ENCODE results near the gene RASSF5. TPM values are rescaled to one million over a fixed set of nuclear protein-coding genes. Genes with fewer than 3 reads are reported as not detected.

RASSF5 gene
- total RNA-seq, 2 experiments from 2014 or later = 153 to 156 TPM

DNA sequence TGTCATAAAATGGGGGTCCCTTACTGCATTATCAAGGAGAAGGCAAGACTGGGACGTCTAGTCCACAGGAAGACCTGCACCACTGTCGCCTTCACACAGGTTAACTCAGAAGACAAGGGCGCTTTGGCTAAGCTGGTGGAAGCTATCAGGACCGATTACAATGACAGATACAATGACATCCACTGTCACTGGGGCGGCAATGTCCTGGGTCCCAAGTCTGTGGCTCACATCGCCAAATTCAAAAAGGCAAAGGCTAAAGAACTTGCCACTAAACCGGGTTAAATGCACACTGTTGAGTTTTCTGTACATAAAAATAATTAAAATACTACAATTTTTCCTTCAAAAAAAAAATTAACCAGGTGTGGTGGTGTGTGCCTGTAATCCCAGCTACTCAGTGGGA is 22.1 kb downstream of the RASSF5 start:
- ChIA-PET CTCF (no interaction called here), POLR2A (no interaction called here)
- no peaks in the 10 kb centered on the region for H3K9me3 ChIP-seq (ENCODE audit: control insufficient read depth in 1 of 2, insufficient read depth in 1 of 2, low read length in 2 of 2)

DNA sequence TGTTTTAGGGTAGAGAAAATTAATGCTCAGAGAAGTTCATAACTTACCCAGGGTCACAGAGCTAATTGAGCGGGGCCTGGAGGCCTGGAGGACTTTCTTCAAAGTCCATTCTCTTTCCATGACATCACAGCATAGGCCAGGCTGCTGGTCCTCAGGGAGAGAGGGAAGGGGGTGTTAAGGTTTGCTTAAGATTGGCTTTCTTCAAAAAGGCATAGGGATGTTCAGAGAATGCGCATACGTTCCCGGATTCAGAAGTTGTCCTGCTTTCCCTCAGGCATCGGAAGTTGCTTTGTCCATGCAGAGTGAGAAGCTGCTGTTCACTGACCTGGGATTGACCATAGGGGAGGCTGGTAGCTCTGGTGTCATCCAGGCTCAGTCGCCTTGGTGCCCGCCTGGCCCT is 25.0 kb downstream of the RASSF5 start:
- Histone ChIP-seq H3K27me3 (ENCODE audit: control insufficient read depth in 1 of 2, insufficient read depth in 2 of 2, low read length in 2 of 2) (no peaks in the 10 kb centered on the region), H3K36me3 (ENCODE audit: insufficient read depth, low read length) (no peaks in the 10 kb centered on the region), H3K4me1 (ENCODE audit: insufficient read depth, low read length) (no peaks in the 10 kb centered on the region), H3K4me3 (ENCODE audit: low read length) (no peak overlapping the region), H3K9me3 (ENCODE audit: control insufficient read depth in 1 of 2, insufficient read depth in 1 of 2, low read length in 2 of 2) (no peaks in the 10 kb centered on the region), H3K27ac (ENCODE audit: low read depth in 1 of 2, low read length in 2 of 2) (no peak overlapping the region)
- POLR2A ChIA-PET = no interaction called here
- ATAC-seq (ENCODE audit: poor library complexity) (no peak), DNase-seq (no peak)
- H3K4me3 Mint-ChIP-seq = no peak overlapping the region
- H3K9me3 Mint-ChIP-seq = no peaks in the 10 kb centered on the region
- intact Hi-C loops (cut with DNase I, micrococcal nuclease) = no loop called here
- CTCF ChIA-PET = no interaction called here
- TF ChIP-seq, protein P1, sequence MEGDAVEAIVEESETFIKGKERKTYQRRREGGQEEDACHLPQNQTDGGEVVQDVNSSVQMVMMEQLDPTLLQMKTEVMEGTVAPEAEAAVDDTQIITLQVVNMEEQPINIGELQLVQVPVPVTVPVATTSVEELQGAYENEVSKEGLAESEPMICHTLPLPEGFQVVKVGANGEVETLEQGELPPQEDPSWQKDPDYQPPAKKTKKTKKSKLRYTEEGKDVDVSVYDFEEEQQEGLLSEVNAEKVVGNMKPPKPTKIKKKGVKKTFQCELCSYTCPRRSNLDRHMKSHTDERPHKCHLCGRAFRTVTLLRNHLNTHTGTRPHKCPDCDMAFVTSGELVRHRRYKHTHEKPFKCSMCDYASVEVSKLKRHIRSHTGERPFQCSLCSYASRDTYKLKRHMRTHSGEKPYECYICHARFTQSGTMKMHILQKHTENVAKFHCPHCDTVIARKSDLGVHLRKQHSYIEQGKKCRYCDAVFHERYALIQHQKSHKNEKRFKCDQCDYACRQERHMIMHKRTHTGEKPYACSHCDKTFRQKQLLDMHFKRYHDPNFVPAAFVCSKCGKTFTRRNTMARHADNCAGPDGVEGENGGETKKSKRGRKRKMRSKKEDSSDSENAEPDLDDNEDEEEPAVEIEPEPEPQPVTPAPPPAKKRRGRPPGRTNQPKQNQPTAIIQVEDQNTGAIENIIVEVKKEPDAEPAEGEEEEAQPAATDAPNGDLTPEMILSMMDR (IDR thresholded peaks at IDR 0.05) = no peak
- no peaks in the 10 kb centered on the region for H3K4me1 Mint-ChIP-seq (ENCODE audit: low read depth)
- no peaks in the 10 kb centered on the region for H3K27me3 Mint-ChIP-seq
- H3K27ac Mint-ChIP-seq = no peak overlapping the region
- no peaks in the 10 kb centered on the region for H3K36me3 Mint-ChIP-seq (ENCODE audit: low read depth)

More for the DNA sequence above, 22.1 kb downstream of the RASSF5 start:
- no peak for DNase-seq
- no peaks in the 10 kb centered on the region for H3K27me3 Mint-ChIP-seq
- H3K4me1 ChIP-seq (ENCODE audit: insufficient read depth, low read length) = no peaks in the 10 kb centered on the region
- no peaks in the 10 kb centered on the region for H3K36me3 ChIP-seq (ENCODE audit: insufficient read depth, low read length)
- ATAC-seq (ENCODE audit: poor library complexity) = no peak
- no peaks in the 10 kb centered on the region for H3K9me3 Mint-ChIP-seq
- no peak overlapping the region for H3K4me3 ChIP-seq (ENCODE audit: low read length)
- no peaks in the 10 kb centered on the region for H3K4me1 Mint-ChIP-seq (ENCODE audit: low read depth)
- H3K27ac Mint-ChIP-seq = no peak overlapping the region
- H3K27ac ChIP-seq (ENCODE audit: low read depth in 1 of 2, low read length in 2 of 2) = no peak overlapping the region
- no peaks in the 10 kb centered on the region for H3K36me3 Mint-ChIP-seq (ENCODE audit: low read depth)
- TF ChIP-seq, protein P1 (IDR thresholded peaks at IDR 0.05) = no peak
- H3K4me3 Mint-ChIP-seq = no peak overlapping the region
- intact Hi-C loops (cut with DNase I, micrococcal nuclease) = no loop called here
- H3K27me3 ChIP-seq (ENCODE audit: control insufficient read depth in 1 of 2, insufficient read depth in 2 of 2, low read length in 2 of 2) = no peaks in the 10 kb centered on the region

DNA sequence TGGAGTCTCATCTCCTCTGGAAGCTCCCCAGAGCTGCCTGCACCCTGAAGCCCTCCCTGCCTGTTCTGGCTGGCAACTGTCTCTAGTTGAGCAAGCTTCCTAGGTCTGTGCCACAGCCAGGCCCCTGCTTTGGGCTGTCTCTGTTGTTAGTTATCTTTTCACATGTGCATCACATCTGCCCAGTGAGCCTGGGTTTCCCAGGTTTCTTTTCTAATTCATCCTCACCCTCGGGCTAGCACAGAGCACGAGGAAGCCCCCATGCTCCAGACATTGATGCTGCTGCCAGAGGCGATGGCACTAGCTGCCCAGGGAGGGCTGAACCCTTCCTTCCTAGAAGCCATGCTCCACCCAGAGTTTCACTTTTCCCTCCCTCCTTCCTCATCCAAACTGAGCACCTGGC is 27.2 kb downstream of the RASSF5 start:
- intact Hi-C loops (cut with DNase I, micrococcal nuclease) = no loop called here
- H3K36me3 ChIP-seq (ENCODE audit: insufficient read depth, low read length) = no peaks in the 10 kb centered on the region
- Mint-ChIP-seq H3K9me3 (no peaks in the 10 kb centered on the region), H3K36me3 (ENCODE audit: low read depth) (no peaks in the 10 kb centered on the region), H3K27me3 (no peaks in the 10 kb centered on the region), H3K4me3 (no peak overlapping the region), H3K27ac (no peak overlapping the region), H3K4me1 (ENCODE audit: low read depth) (no peaks in the 10 kb centered on the region)
- ChIA-PET POLR2A (interaction anchor here (0.9 kb wide), 1 partner anchor 17 kb away, joined by 3 read pairs; no protein-coding TSS in a partner anchor), CTCF (no interaction called here)
- no peaks in the 10 kb centered on the region for H3K4me1 ChIP-seq (ENCODE audit: insufficient read depth, low read length)
- H3K4me3 ChIP-seq (ENCODE audit: low read length) = no peak overlapping the region
- DNase-seq (no peak), ATAC-seq (ENCODE audit: poor library complexity) (no peak)
- H3K27me3 ChIP-seq (ENCODE audit: control insufficient read depth in 1 of 2, insufficient read depth in 2 of 2, low read length in 2 of 2) = no peaks in the 10 kb centered on the region
- TF ChIP-seq, protein P1 (IDR thresholded peaks at IDR 0.05) = no peak
- no peak overlapping the region for H3K27ac ChIP-seq (ENCODE audit: low read depth in 1 of 2, low read length in 2 of 2)
- H3K9me3 ChIP-seq (ENCODE audit: control insufficient read depth in 1 of 2, insufficient read depth in 1 of 2, low read length in 2 of 2) = no peaks in the 10 kb centered on the region

Measured in CD4-positive, alpha-beta T cell (primary cell).